Testis (tissue), 3 donors: ENCODE results near the gene PSAPL1. TPM values are rescaled to one million over a fixed set of nuclear protein-coding genes. Genes with fewer than 3 reads are reported as not detected.

Experiments
- DNase-seq: peaks from one replicate; pipeline ENCODE4 v3.0.0-alpha.2; 2019
- H3K27ac ChIP-seq, 2 donors: fragments of 200-600 bp; sonication (generic); one replicate each; pipeline ENCODE4 v1.5.1; 2019
- H3K27me3 ChIP-seq: fragments of 200-600 bp; sonication (generic); one replicate; pipeline ENCODE4 v1.5.1; 2019
- H3K36me3 ChIP-seq: fragments of 200-600 bp; sonication (generic); one replicate; pipeline ENCODE4 v1.5.1; 2017; ENCODE audit warnings: low read depth; ENCODE audit errors: missing control alignments
- H3K4me1 ChIP-seq: fragments of 200-600 bp; sonication (generic); one replicate; pipeline ENCODE4 v1.5.1; 2019
- H3K4me3 ChIP-seq, 2 donors: fragments of 200-600 bp; sonication (generic); one replicate each; pipeline ENCODE4 v1.5.1; 2017 to 2019
- H3K9me3 ChIP-seq: fragments of 200-600 bp; sonication (generic); one replicate; pipeline ENCODE4 v1.5.1; 2017
- CTCF ChIP-seq, 3 experiments: fragments of 450-650 bp in 2 of 3; fragments of 200-600 bp in 1 of 3; sonication (generic) in 1 of 3; IDR thresholded peaks; one replicate each; pipeline ENCODE4 v1.5.1; 2016 to 2019; ENCODE audit warnings: antibody characterized with exemption in 3 of 3, mild to moderate bottlenecking in 2 of 3, moderate library complexity in 1 of 3
- POLR2A ChIP-seq: fragments of 450-650 bp; IDR thresholded peaks from one replicate; pipeline ENCODE4 v1.6.1; 2017; ENCODE audit warnings: antibody characterized with exemption, mild to moderate bottlenecking, moderate library complexity
- WGBS, 2 donors: methylation state at CpG; one replicate each; pipeline ENCODE4 v1.1.5; 2018; 5-methylcytosine and 5-hydroxymethylcytosine counted together
- intact Hi-C: fragments of 100-400 bp; cut with DNase I; formaldehyde crosslinking; loops from one replicate; pipeline ENCODE4 v1.15.1; 2023; ENCODE audit warnings: low total_unique reads
- polyA plus RNA-seq: library from polyadenylated mRNA; stranded (reverse); fragments of 350-450 nt; fragmentation: Illumina TruSeq; extraction: RNeasy Lipid Tissue Mini Kit (QIAGEN cat#74804); gene quantifications from one replicate; pipeline ENCODE4 v1.2.3, GENCODE V29; 2014; ENCODE audit warnings: low read depth, low replicate concordance; ENCODE audit not compliant: insufficient read depth
- total RNA-seq, 2 donors: library from RNA; depleted of rRNA; stranded (reverse); fragments of >200 nt; gene quantifications; one replicate each; pipeline ENCODE4 v1.2.3, GENCODE V29; 2016

Gene PSAPL1
- total and polyA plus RNA-seq, 3 donors from 2014 or later, result 11.0 to 19.0 (median 17.5) TPM

GRCh38 chr4:7476820-7477219 is 42.1 kb upstream of the PSAPL1 start:
- TF ChIP-seq POLR2A (no peak), CTCF (IDR thresholded peaks at IDR 0.05) (no peak)
- WGBS, 2 donors, result 68 to 80% methylated on average over 4 to 6 of the region's 6 CpGs
- no peak for DNase-seq
- Histone ChIP-seq H3K36me3 (no peaks in the 10 kb centered on the region), H3K27me3 (no peaks in the 10 kb centered on the region), H3K4me1 (no peaks in the 10 kb centered on the region), H3K9me3 (no peaks in the 10 kb centered on the region), H3K4me3 (no peak overlapping the region), H3K27ac (no peak overlapping the region)
- intact Hi-C loops, result no loop called here

GRCh38 chr4:7475207-7475606 is 40.5 kb upstream of the PSAPL1 start:
- no peaks in the 10 kb centered on the region for H3K27me3 ChIP-seq
- intact Hi-C loops, result no loop called here
- no peak for TF ChIP-seq CTCF (IDR thresholded peaks at IDR 0.05)
- TF ChIP-seq POLR2A, result no peak
- no peaks in the 10 kb centered on the region for H3K9me3 ChIP-seq
- no peak for DNase-seq
- H3K4me3 ChIP-seq, result no peak overlapping the region
- 66 to 87% methylated on average over 5 of the region's 5 CpGs for WGBS, 2 donors
- H3K36me3 ChIP-seq, result no peaks in the 10 kb centered on the region
- H3K27ac ChIP-seq, result no peak overlapping the region
- no peaks in the 10 kb centered on the region for H3K4me1 ChIP-seq

- TF ChIP-seq POLR2A, result no peak
- H3K27me3 ChIP-seq, result no peaks in the 10 kb centered on the region
- H3K36me3 ChIP-seq, result no peaks in the 10 kb centered on the region
- no peak overlapping the region for H3K27ac ChIP-seq
- H3K4me3 ChIP-seq, result no peak overlapping the region
- 80 to 87% methylated on average over 1 to 7 of the region's 7 CpGs for WGBS, 2 donors
- H3K9me3 ChIP-seq, result no peaks in the 10 kb centered on the region
- no peaks in the 10 kb centered on the region for H3K4me1 ChIP-seq
- intact Hi-C loops, result no loop called here
- DNase-seq, result no peak
Measured at GRCh38 chr4:7474320-7474719, 39.6 kb upstream of the PSAPL1 start.

GRCh38 chr4:7473081-7473480 is 38.4 kb upstream of the PSAPL1 start:
- no peak for DNase-seq
- TF ChIP-seq POLR2A (no peak), CTCF (IDR thresholded peaks at IDR 0.05) (no peak)
- H3K27me3 ChIP-seq, result no peaks in the 10 kb centered on the region
- H3K36me3 ChIP-seq, result no peaks in the 10 kb centered on the region
- H3K9me3 ChIP-seq, result no peaks in the 10 kb centered on the region
- no peak overlapping the region for H3K4me3 ChIP-seq
- 65 to 94% methylated on average over 4 to 10 of the region's 10 CpGs for WGBS, 2 donors
- intact Hi-C loops, result no loop called here
- H3K27ac ChIP-seq, result no peak overlapping the region
- no peaks in the 10 kb centered on the region for H3K4me1 ChIP-seq

GRCh38 chr4:7472442-7473013 is 37.8 kb upstream of the PSAPL1 start:
- WGBS, 2 donors, result 72 to 79% methylated on average over 18 to 19 of the region's 19 CpGs
- no peak for DNase-seq
- H3K4me3 ChIP-seq, result no peak overlapping the region
- H3K27me3 ChIP-seq, result no peaks in the 10 kb centered on the region
- no peaks in the 10 kb centered on the region for H3K4me1 ChIP-seq
- intact Hi-C loops, result no loop called here
- no peak overlapping the region for H3K27ac ChIP-seq
- H3K36me3 ChIP-seq, result no peaks in the 10 kb centered on the region
- no peak for TF ChIP-seq CTCF (IDR thresholded peaks at IDR 0.05)
- TF ChIP-seq POLR2A, result no peak
- no peaks in the 10 kb centered on the region for H3K9me3 ChIP-seq
